A549 (cell line): Measurements from ENCODE around the gene ZBTB47. TPM values are rescaled to one million over a fixed set of nuclear protein-coding genes. Genes with fewer than 3 reads are reported as not detected.

Experiments
- ATAC-seq, 2 experiments: fragments of 200-7000 bp in 1 of 2; fragments of >200 bp in 1 of 2; cut with Nextera tagmentation in 1 of 2; cut with Tn5 transposase in 1 of 2; 3 replicates each; pipeline versions ENCODE4 v1.8.0 to v1.9.1; 2018 to 2020; ENCODE audit warnings: mild to moderate bottlenecking in 1 of 2, moderate library complexity in 1 of 2
- CTCF ChIA-PET: fragments of 300-600 bp; sonication (Branson Sonifier 250); formaldehyde crosslinking; extraction: SDS; loops from one replicate; lab custom pipeline; 2021; ENCODE audit warnings: antibody characterized with exemption, inconsistent platforms; lab: Yijun Ruan, JAX
- POLR2A ChIA-PET: fragments of 350-600 bp; formaldehyde crosslinking; extraction: SDS; loops from one replicate; lab custom pipeline; 2021; ENCODE audit warnings: antibody characterized with exemption, inconsistent platforms; lab: Yijun Ruan, JAX
- DNase-seq, 2 experiments: peaks; one replicate each; pipeline versions ENCODE4 v3.0.0 to v3.0.0-alpha.2; 2011 to 2016; ENCODE audit warnings: low read depth in 1 of 2, low spot score in 1 of 2
- FAIRE-seq: peaks from 2 replicates; lab custom pipeline; 2011; peaks lifted over from hg19 to GRCh38; lab: Jason Lieb, UNC
- H3K27ac ChIP-seq, 2 experiments: fragments of >200 bp; sonication (Bioruptor Twin); formaldehyde crosslinking; 3 replicates each; pipeline ENCODE4 v1.5.1; 2016 to 2017
- H3K4me1 ChIP-seq: fragments of >200 bp; sonication (Bioruptor Twin); formaldehyde crosslinking; 3 replicates; pipeline ENCODE4 v1.6.1; 2016
- H3K4me2 ChIP-seq: fragments of >200 bp; sonication (Bioruptor Twin); formaldehyde crosslinking; 3 replicates; pipeline ENCODE4 v1.6.1; 2016
- H3K4me3 ChIP-seq: fragments of >200 bp; sonication (Bioruptor Twin); formaldehyde crosslinking; 3 replicates; pipeline ENCODE4 v1.5.1; 2016
- H3K9me3 ChIP-seq: fragments of >200 bp; sonication (Bioruptor Twin); formaldehyde crosslinking; 3 replicates; pipeline ENCODE4 v1.6.1; 2016
- CBX2 ChIP-seq: fragments of 200-600 bp; sonication (generic); IDR thresholded peaks from 2 replicates; pipeline ENCODE4 v1.6.1; 2016; ENCODE audit warnings: low read depth, mild to moderate bottlenecking, borderline replicate concordance
- CBX8 ChIP-seq: fragments of 200-600 bp; sonication (generic); IDR thresholded peaks from 2 replicates; pipeline ENCODE4 v1.6.1; 2016
- CHD4 ChIP-seq: fragments of 200-600 bp; sonication (generic); IDR thresholded peaks from 2 replicates; pipeline ENCODE4 v1.6.1; 2016; ENCODE audit warnings: antibody characterized with exemption, mild to moderate bottlenecking, borderline replicate concordance
- CTCF ChIP-seq: fragments of >200 bp; sonication (Bioruptor Twin); formaldehyde crosslinking; IDR thresholded peaks from 3 replicates; pipeline ENCODE4 v1.5.1; 2016
- EHF ChIP-seq: fragments of 250-450 bp; sonication (Bioruptor Pico); IDR thresholded peaks from 2 replicates; pipeline ENCODE4 v1.5.0; 2020; ENCODE audit warnings: mild to moderate bottlenecking
- EP300 ChIP-seq, 2 experiments: fragments of >200 bp; sonication (Bioruptor Twin); formaldehyde crosslinking; IDR thresholded peaks; 2 replicates in 1 of 2; 3 replicates in 1 of 2; pipeline ENCODE4 v1.6.1; 2016 to 2017
- ESRRA ChIP-seq: fragments of 150-350 bp; IDR thresholded peaks from 2 replicates; pipeline ENCODE4 v1.6.1; 2014; ENCODE audit warnings: mild to moderate bottlenecking, low read length, borderline replicate concordance
- FOSB ChIP-seq: fragments of 250-450 bp; sonication (Bioruptor Pico); IDR thresholded peaks from 2 replicates; pipeline ENCODE4 v1.5.0; 2020; ENCODE audit warnings: mild to moderate bottlenecking, moderate library complexity
- FOSL2 ChIP-seq, 2 experiments: fragments of 450-650 bp in 1 of 2; fragments of >200 bp in 1 of 2; sonication (Bioruptor Twin) in 1 of 2; formaldehyde crosslinking; IDR thresholded peaks; 2 replicates each; pipeline versions ENCODE4 v1.5.0 to v1.6.1; 2016 to 2020; ENCODE audit warnings: mild to moderate bottlenecking in 1 of 2, moderate library complexity in 1 of 2
- GATA3 ChIP-seq: IDR thresholded peaks from 2 replicates; pipeline ENCODE4 v1.6.1; 2012; ENCODE audit warnings: borderline replicate concordance
- HDAC2 ChIP-seq: fragments of 200-600 bp; sonication (generic); IDR thresholded peaks from 2 replicates; pipeline ENCODE4 v1.6.1; 2016
- HES2 ChIP-seq: fragments of >200 bp; sonication (Bioruptor Twin); formaldehyde crosslinking; IDR thresholded peaks from 2 replicates; pipeline ENCODE4 v1.6.1; 2016
- HEYL ChIP-seq: fragments of 250-450 bp; sonication (Bioruptor Pico); IDR thresholded peaks from 2 replicates; pipeline ENCODE4 v1.8.0; 2021; ENCODE audit warnings: mild to moderate bottlenecking, moderate library complexity
- KDM1A ChIP-seq: fragments of 200-600 bp; sonication (generic); IDR thresholded peaks from 2 replicates; pipeline ENCODE4 v1.6.1; 2016; ENCODE audit warnings: low read depth, mild to moderate bottlenecking
- MYC ChIP-seq: IDR thresholded peaks from 2 replicates; pipeline ENCODE4 v1.6.1; 2012; ENCODE audit warnings: mild to moderate bottlenecking, inconsistent platforms, low read length, improper control_type of control experiment, borderline replicate concordance
- POLR2AphosphoS2 ChIP-seq: conservative IDR thresholded peaks from 2 replicates; pipeline ENCODE4 v1.6.1; 2012; ENCODE audit warnings: low read length, improper control_type of control experiment, inconsistent platforms
- RCOR1 ChIP-seq: fragments of 150-350 bp; IDR thresholded peaks from 2 replicates; pipeline ENCODE4 v1.6.1; 2014; ENCODE audit warnings: antibody characterized with exemption, low read length, low read depth
- REST ChIP-seq: fragments of 200-600 bp; sonication (generic); IDR thresholded peaks from 2 replicates; pipeline ENCODE4 v1.6.1; 2016; ENCODE audit warnings: antibody characterized with exemption, mild to moderate bottlenecking, moderate library complexity
- RNF2 ChIP-seq: fragments of 200-600 bp; sonication (generic); IDR thresholded peaks from 2 replicates; pipeline ENCODE4 v1.6.1; 2016; ENCODE audit warnings: low read depth, mild to moderate bottlenecking, antibody characterized with exemption, moderate library complexity, borderline replicate concordance
- TP53 ChIP-seq: fragments of 250-450 bp; sonication (Bioruptor Pico); IDR thresholded peaks from 2 replicates; pipeline ENCODE4 v1.5.0; 2021; ENCODE audit warnings: mild to moderate bottlenecking, moderate library complexity
- ZC3H11A ChIP-seq: fragments of 450-650 bp; IDR thresholded peaks from 2 replicates; pipeline ENCODE4 v1.6.1; 2014; ENCODE audit warnings: antibody characterized with exemption, mild to moderate bottlenecking
- WGBS: methylation state at CpG from one replicate; pipeline ENCODE4 v1.1.6; 2017; ENCODE audit errors: missing lambda C conversion rate; 5-methylcytosine and 5-hydroxymethylcytosine counted together
- polyA plus RNA-seq, 4 experiments: library from polyadenylated mRNA; depleted of rRNA in 3 of 4; stranded (reverse); fragments of >200 nt; fragmentation: RNase III in 1 of 4; extraction: RNeasy Plus Mini Kit Qiagen cat#74134 plus additional on column Dnase treatment in 1 of 4; gene quantifications; 2 replicates in 3 of 4; 3 replicates in 1 of 4; pipeline ENCODE4 v1.2.3, GENCODE V29; 2011 to 2017

ZBTB47 gene
- polyA plus RNA-seq, 2 of the 4 experiments (the other 2 are of a cell fraction): 2.5 to 6.8 TPM

- TF ChIP-seq ESRRA (no peak), RCOR1 (no peak), EHF (CRISPR knock-in tag) (no peak), EP300 (IDR thresholded peaks at IDR 0.05) (no peak), HES2 (no peak), RNF2 (no peak), KDM1A (no peak), FOSB (CRISPR knock-in tag) (no peak), CBX2 (no peak), MYC (no peak), ZC3H11A (no peak), GATA3 (no peak), HDAC2 (no peak)
- Histone ChIP-seq H3K4me2 (no peak overlapping the region), H3K9me3 (no peaks in the 10 kb centered on the region), H3K4me1 (peaks cover 11% of the 10 kb centered on the region; the same call in 2 of the 3 replicates), H3K27ac (no peak overlapping the region), H3K4me3 (no peak overlapping the region)
- WGBS: 91% methylated on average over 3 of the region's 3 CpGs
- DNase-seq: no peak
- FAIRE-seq: no peak
- POLR2A ChIA-PET: interaction anchor here (1.2 kb wide), 1 partner anchor 12 kb away, joined by 7 read pairs; the partner anchor contains the start of gene NKTR
- CTCF ChIA-PET: interaction anchor here (0.6 to 0.9 kb wide), 3 partner anchors 11 to 132 kb away, joined by 3 read pairs; no protein-coding TSS in a partner anchor
- ATAC-seq: peak in 1 of 2 experiments; percentile 45; a peak in 3 of 6 replicates
Measured at GRCh38 chr3:42612928-42613327, 40.6 kb upstream of the ZBTB47 start.

GRCh38 chr3:42613462-42613861 lies 40.0 kb upstream of the ZBTB47 start:
- ChIA-PET CTCF (interaction anchor here (0.7 to 1.4 kb wide), 6 partner anchors 11 to 71 kb away, joined by 3 to 5 read pairs (median 4); partner anchors contain the start of genes NKTR and SEC22C), POLR2A (interaction anchor here (0.7 to 1.2 kb wide), 2 partner anchors 13 to 141 kb away, joined by 3 to 7 read pairs; partner anchors contain the start of gene NKTR)
- 53% methylated on average over 2 of the region's 2 CpGs for WGBS
- DNase-seq (peak in 1 of 2 experiments; percentile 23), FAIRE-seq (no peak), ATAC-seq (peak; percentile 70 to 82; a peak in 4 of 6 replicates)
- peak; percentile 1; the same call in 1 of the 3 replicates for TF ChIP-seq CTCF
- no peak for TF ChIP-seq HEYL (CRISPR knock-in tag)
- Histone ChIP-seq H3K4me3 (no peak overlapping the region), H3K9me3 (no peaks in the 10 kb centered on the region), H3K4me2 (no peak overlapping the region), H3K27ac (no peak overlapping the region), H3K4me1 (peaks cover 11% of the 10 kb centered on the region; the same call in 2 of the 3 replicates)

- CTCF ChIA-PET: no interaction called here
- TF ChIP-seq CHD4: no peak
- TF ChIP-seq TP53 (CRISPR knock-in tag): no peak
- TF ChIP-seq CBX8: no peak
- TF ChIP-seq HES2: no peak
- no peak for TF ChIP-seq HDAC2
- TF ChIP-seq ESRRA: no peak
- no peak for TF ChIP-seq REST
- no peak for TF ChIP-seq FOSL2 (IDR thresholded peaks at IDR 0.05)
- no peak for TF ChIP-seq FOSL2 (CRISPR knock-in tag; IDR thresholded peaks at IDR 0.05)
- no peak for TF ChIP-seq EHF (CRISPR knock-in tag)
- TF ChIP-seq POLR2AphosphoS2: no peak
- peaks cover 13% of the 10 kb centered on the region for H3K4me1 ChIP-seq
- 93% methylated on average over 2 of the region's 2 CpGs for WGBS
- no peaks in the 10 kb centered on the region for H3K9me3 ChIP-seq
- no peak for DNase-seq
- FAIRE-seq: no peak
- H3K27ac ChIP-seq: no peak overlapping the region
- no peak overlapping the region for H3K4me3 ChIP-seq
- no peak for ATAC-seq
- peak overlapping the region; percentile 46 for H3K4me2 ChIP-seq
- POLR2A ChIA-PET: no interaction called here
Measured at GRCh38 chr3:42631620-42632019, 21.9 kb upstream of the ZBTB47 start.
